ENCODE data around the gene FOXN3. TPM values are rescaled to one million over a fixed set of nuclear protein-coding genes. Genes with fewer than 3 reads are reported as not detected.

FOXN3 gene
- total and polyA plus RNA-seq, 2 donors (not counting 1 experiment from before 2014, with no cell fraction given): 27.9 to 33.3 TPM

GRCh38 chr14:89255852-89256251 lies 161.2 kb downstream of the FOXN3 start:
- Histone ChIP-seq H2AFZ (ENCODE audit: low read length) (no peak overlapping the region), H3K36me3 (ENCODE audit: control insufficient read depth, insufficient read depth, low read length) (no peaks in the 10 kb centered on the region), H4K20me1 (ENCODE audit: control insufficient read depth, extremely low read depth, insufficient read depth, low read length) (no peaks in the 10 kb centered on the region), H3K27me3 (ENCODE audit: control insufficient read depth, insufficient read depth, low read length) (no peaks in the 10 kb centered on the region), H3K4me3 (replicated peaks in 1 of 4; ENCODE audit: control extremely low read depth in 1 of 4, insufficient read depth in 1 of 4, low read depth in 3 of 4, low read length in 4 of 4) (no peak overlapping the region), H3K4me1 (ENCODE audit: control insufficient read depth, extremely low read depth, insufficient read depth, low read length) (no peaks in the 10 kb centered on the region), H3K27ac (ENCODE audit: insufficient read depth, low read length) (no peak overlapping the region), H3K79me2 (ENCODE audit: control insufficient read depth, insufficient read depth, low read length) (no peaks in the 10 kb centered on the region), H3K4me2 (ENCODE audit: extremely low read depth, insufficient read depth, low read length) (no peak overlapping the region), H3K9me3 (ENCODE audit: control insufficient read depth, insufficient read depth, low read depth, low read length) (no peaks in the 10 kb centered on the region), H3K9ac (ENCODE audit: insufficient read depth, low read length) (no peak overlapping the region)
- DNase-seq (ENCODE audit: low read depth in 2 of 2): no peak
- TF ChIP-seq, protein P1, sequence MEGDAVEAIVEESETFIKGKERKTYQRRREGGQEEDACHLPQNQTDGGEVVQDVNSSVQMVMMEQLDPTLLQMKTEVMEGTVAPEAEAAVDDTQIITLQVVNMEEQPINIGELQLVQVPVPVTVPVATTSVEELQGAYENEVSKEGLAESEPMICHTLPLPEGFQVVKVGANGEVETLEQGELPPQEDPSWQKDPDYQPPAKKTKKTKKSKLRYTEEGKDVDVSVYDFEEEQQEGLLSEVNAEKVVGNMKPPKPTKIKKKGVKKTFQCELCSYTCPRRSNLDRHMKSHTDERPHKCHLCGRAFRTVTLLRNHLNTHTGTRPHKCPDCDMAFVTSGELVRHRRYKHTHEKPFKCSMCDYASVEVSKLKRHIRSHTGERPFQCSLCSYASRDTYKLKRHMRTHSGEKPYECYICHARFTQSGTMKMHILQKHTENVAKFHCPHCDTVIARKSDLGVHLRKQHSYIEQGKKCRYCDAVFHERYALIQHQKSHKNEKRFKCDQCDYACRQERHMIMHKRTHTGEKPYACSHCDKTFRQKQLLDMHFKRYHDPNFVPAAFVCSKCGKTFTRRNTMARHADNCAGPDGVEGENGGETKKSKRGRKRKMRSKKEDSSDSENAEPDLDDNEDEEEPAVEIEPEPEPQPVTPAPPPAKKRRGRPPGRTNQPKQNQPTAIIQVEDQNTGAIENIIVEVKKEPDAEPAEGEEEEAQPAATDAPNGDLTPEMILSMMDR (conservative IDR thresholded peaks at IDR 0.05 in 1 of 2, IDR thresholded peaks at IDR 0.05 in 1 of 2; ENCODE audit: low read depth in 1 of 2, low read length in 2 of 2): no peak
- TF ChIP-seq EZH2 (IDR thresholded peaks at IDR 0.05; ENCODE audit: low read length, missing control alignments): no peak

- H3K4me3 ChIP-seq (replicated peaks in 1 of 4; ENCODE audit: control extremely low read depth in 1 of 4, insufficient read depth in 1 of 4, low read depth in 3 of 4, low read length in 4 of 4): no peak overlapping the region
- no peak overlapping the region for H3K4me2 ChIP-seq (ENCODE audit: extremely low read depth, insufficient read depth, low read length)
Observed at GRCh38 chr14:89255012-89255411, 162.0 kb downstream of the FOXN3 start.

GRCh38 chr14:89254166-89254909 lies 162.7 kb downstream of the FOXN3 start:
- H3K27me3 ChIP-seq (ENCODE audit: control insufficient read depth, insufficient read depth, low read length): no peaks in the 10 kb centered on the region
- H4K20me1 ChIP-seq (ENCODE audit: control insufficient read depth, extremely low read depth, insufficient read depth, low read length): no peaks in the 10 kb centered on the region
- DNase-seq (ENCODE audit: low read depth in 2 of 2): peak in 1 of 2 donors; percentile 16

More at GRCh38 chr14:89255012-89255411, 162.0 kb downstream of the FOXN3 start:
- no peaks in the 10 kb centered on the region for H3K9me3 ChIP-seq (ENCODE audit: control insufficient read depth, insufficient read depth, low read depth, low read length)
- H3K36me3 ChIP-seq (ENCODE audit: control insufficient read depth, insufficient read depth, low read length): no peaks in the 10 kb centered on the region
- H4K20me1 ChIP-seq (ENCODE audit: control insufficient read depth, extremely low read depth, insufficient read depth, low read length): no peaks in the 10 kb centered on the region
- no peak for DNase-seq (ENCODE audit: low read depth in 2 of 2)
- no peaks in the 10 kb centered on the region for H3K79me2 ChIP-seq (ENCODE audit: control insufficient read depth, insufficient read depth, low read length)
- H2AFZ ChIP-seq (ENCODE audit: low read length): no peak overlapping the region
- no peak overlapping the region for H3K27ac ChIP-seq (ENCODE audit: insufficient read depth, low read length)
- no peak overlapping the region for H3K9ac ChIP-seq (ENCODE audit: insufficient read depth, low read length)
- H3K4me1 ChIP-seq (ENCODE audit: control insufficient read depth, extremely low read depth, insufficient read depth, low read length): no peaks in the 10 kb centered on the region
- TF ChIP-seq, protein P1 (conservative IDR thresholded peaks at IDR 0.05 in 1 of 2, IDR thresholded peaks at IDR 0.05 in 1 of 2; ENCODE audit: low read depth in 1 of 2, low read length in 2 of 2): no peak
- no peak for TF ChIP-seq EZH2 (IDR thresholded peaks at IDR 0.05; ENCODE audit: low read length, missing control alignments)
- H3K27me3 ChIP-seq (ENCODE audit: control insufficient read depth, insufficient read depth, low read length): no peaks in the 10 kb centered on the region

More at GRCh38 chr14:89254166-89254909, 162.7 kb downstream of the FOXN3 start:
- Histone ChIP-seq H3K4me1 (ENCODE audit: control insufficient read depth, extremely low read depth, insufficient read depth, low read length) (no peaks in the 10 kb centered on the region), H3K9me3 (ENCODE audit: control insufficient read depth, insufficient read depth, low read depth, low read length) (no peaks in the 10 kb centered on the region), H3K79me2 (ENCODE audit: control insufficient read depth, insufficient read depth, low read length) (no peaks in the 10 kb centered on the region), H3K9ac (ENCODE audit: insufficient read depth, low read length) (no peak overlapping the region), H2AFZ (ENCODE audit: low read length) (no peak overlapping the region), H3K4me3 (replicated peaks in 1 of 4; ENCODE audit: control extremely low read depth in 1 of 4, insufficient read depth in 1 of 4, low read depth in 3 of 4, low read length in 4 of 4) (no peak overlapping the region), H3K4me2 (ENCODE audit: extremely low read depth, insufficient read depth, low read length) (no peak overlapping the region), H3K36me3 (ENCODE audit: control insufficient read depth, insufficient read depth, low read length) (no peaks in the 10 kb centered on the region), H3K27ac (ENCODE audit: insufficient read depth, low read length) (no peak overlapping the region)
- no peak for TF ChIP-seq EZH2 (IDR thresholded peaks at IDR 0.05; ENCODE audit: low read length, missing control alignments)
- TF ChIP-seq, protein P1 (conservative IDR thresholded peaks at IDR 0.05 in 1 of 2, IDR thresholded peaks at IDR 0.05 in 1 of 2; ENCODE audit: low read depth in 1 of 2, low read length in 2 of 2): no peak
